ENCODE measurements around the gene MLC1.

GRCh38 chr22:50018608-50019285 is 66.5 kb downstream of the MLC1 start:
- TF ChIP-seq CTCF (IDR thresholded peaks at IDR 0.05) (no peak), POLR2A (IDR thresholded peaks at IDR 0.05) (no peak), EP300 (IDR thresholded peaks at IDR 0.05) (no peak), POLR2AphosphoS5 (IDR thresholded peaks at IDR 0.05) (no peak)

All from gastroesophageal sphincter (tissue), 3 donors.